ENCODE results near the gene HIVEP3.

HIVEP3 gene

DNA sequence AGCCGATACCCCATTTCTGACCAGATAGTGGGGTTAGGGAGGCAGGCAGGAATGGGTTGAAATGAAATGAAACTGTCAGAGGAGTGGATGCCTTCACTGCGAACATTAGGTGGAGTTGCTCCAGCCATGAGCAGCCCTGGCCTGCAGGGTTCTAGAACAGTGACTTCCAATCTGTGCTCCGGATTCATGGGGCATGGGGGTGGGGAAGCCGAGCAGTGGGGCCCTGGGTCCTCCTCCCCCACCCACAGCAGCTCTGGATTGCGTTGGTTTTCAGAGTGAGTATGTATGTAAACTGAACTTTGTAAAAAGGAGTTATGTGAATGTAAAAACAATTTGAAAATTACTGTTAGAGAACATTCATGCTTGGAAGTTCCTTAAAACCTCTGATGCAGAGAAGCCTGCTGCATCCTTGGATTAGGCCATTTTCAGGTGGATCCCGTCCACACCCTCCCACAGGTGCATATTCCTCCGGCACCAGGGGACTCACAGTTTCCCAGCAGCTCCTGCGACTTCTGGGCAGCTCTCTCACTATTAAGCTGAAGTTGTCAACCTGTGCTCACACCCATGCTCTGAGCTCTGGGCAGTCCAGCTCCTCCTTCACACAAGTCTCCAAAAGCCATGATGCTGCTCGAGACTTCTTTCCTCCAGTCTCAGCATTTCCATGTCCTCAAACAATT, 379.8 kb downstream of the HIVEP3 start:
- no peak for DNase-seq

DNA sequence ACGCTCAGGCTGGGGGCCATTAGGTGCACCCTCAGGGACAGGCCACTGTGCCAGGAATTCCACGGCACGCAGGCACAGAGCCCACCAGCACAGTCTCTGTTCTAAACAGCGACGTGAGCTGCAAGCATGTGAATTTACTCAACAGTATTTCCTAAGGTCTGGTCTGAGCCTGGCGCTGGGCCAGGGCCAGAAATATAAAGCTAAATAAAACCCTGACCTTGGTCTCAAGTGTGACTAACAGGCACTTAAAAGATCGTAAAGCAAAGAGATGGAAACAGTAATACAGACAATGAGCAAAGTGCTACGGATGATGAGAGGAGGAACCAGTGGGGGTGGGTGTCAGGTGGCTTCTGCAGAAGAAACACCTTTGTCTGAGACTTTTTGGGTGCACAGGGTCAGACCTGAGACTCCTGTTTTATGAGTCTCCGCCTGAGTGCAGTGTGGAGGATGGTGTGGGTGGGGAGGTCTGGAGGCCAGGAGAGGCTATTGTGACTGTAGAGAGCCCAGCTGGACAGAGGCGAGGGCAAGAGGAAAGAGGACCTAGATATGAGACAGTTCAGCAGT, 380.9 kb downstream of the HIVEP3 start:
- DNase-seq, result no peak

DNA sequence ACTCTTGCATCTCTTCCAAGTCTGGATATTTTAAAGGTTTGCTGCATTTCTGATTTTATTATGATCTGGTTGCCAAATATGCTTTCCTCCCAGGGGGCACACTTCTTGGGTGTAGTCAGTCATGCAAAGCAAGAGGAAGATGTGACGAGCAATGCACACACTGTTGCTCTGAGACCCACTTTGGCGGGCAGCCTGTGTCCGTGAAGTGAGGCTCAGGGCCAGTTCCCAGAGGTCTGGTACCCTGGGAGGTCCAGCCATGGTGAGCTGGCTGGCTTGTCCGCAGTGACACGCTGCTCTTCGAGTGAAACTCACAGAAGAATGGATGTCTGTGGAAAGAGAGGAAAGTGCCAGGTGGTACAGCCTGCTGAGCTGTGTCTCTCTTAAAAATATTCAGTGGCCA, 381.5 kb downstream of the HIVEP3 start:
- DNase-seq, result no peak

DNA sequence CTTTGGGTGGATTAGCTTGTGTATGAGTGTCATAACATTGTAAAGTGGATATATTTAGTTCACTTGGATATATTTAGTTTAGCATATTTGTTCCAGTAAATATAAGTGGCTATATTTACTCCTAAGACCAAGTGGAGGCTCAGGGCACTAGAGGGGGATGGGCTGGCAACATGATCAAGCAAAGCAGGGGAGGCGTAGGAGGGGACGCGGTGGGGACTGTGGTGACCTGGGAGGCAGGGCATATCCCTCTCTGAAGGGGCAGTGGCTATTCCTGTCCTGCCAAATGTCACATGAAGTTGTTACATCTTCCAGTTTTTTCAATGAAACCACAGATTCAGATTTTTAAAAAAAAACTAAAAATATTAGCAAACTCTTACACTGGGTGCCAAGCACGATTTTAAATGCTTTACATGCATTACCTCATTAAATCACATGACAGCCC, 382.3 kb downstream of the HIVEP3 start:
- no peak for DNase-seq

DNA sequence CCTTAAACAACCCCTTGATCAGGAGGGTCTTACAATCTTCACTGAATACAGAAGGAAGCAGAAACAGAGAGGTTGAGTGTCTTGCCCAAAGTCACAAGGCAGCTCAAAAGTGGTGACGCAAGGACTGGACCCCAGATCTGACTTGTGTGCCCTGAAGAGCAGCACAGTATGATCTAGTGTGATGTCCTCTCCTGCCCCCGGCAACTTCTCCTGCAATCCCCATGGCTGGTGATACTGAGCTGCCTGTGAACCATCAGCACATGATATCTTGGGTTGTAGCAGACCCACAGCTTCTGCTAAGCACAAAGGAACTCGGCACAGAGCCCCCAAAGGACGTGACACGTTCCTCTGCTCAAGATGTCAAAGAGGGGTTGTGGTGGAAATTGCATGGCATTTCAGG, 383.0 kb downstream of the HIVEP3 start:
- DNase-seq, result no peak

DNA sequence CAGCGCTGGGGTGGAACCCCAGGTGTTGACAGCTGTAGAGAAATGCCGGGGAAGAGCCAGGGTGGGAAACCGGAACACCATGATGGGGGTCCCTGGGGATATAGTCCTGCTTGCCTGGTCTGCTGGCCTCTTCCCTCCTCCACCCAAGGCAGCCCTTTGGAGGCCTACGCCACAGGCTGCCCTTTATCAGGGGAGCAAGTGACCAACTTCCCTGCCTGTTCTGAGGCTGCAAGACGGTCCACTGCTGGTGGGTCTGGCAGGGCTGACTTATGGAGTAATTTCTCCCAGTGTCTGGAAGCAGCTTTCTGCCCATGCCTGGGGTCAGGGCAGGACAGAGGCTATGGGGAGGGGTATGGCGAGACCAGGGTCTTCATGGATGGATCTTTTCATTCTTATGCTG, 383.4 kb downstream of the HIVEP3 start:
- DNase-seq, result no peak

DNA sequence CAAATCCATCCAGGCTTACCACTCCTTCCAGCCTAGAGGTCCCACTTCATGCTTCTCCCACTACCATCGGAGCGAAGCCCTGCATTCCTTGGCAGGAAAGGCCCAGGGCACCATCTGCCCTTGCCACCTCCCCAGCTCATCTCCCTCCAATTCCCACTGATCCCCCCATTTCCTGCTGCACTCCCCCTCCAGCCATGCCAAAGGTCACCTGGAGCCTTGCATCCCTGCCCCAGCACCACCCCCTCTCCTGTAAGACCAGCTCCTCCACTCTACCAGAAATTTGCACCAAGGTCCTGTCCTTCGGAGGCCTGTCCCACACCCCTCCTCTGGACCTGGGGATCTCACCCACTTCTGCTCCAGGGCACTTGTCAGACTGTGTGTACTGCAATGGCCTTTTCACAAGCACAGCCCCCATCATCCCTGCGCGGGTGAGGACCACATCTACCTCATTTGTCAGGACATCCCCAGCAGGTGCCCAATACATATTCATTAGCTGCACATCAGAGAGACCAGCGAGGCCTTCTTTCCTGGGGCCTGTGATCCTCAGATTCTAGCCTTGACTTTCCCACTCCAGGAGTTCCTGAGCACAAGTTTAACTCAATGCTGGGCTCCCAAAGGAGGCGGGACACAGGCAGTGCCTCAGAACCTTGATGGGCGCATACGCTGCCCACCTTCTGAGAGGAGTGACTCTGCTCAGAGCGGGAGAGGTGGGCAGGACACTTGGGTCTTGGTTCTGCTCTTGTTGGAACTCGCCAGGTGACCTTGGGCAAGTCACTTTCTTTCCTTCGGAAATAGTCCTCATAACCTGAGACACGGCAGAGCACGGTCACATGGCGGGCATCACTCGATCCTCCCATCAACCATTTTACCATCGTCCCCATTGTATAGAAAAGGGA, 384.3 kb downstream of the HIVEP3 start:
- DNase-seq, result no peak

DNA sequence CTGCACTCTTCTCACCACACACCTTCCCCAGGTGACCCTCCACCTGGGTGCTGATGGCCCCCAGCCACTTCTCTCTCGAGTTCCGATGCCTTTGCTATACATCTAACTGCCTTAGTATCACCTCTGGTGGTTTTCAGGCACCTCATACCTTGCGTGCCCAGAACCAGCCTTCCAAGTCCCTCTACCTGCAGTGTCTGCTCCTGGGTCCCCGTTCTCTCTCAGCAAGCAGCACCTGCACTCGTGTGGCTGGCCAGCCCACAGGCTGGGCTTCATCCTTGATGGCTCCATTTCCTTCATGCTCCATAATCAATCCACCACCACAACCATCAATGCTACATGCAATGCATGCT, 385.0 kb downstream of the HIVEP3 start:
- DNase-seq, result no peak

DNA sequence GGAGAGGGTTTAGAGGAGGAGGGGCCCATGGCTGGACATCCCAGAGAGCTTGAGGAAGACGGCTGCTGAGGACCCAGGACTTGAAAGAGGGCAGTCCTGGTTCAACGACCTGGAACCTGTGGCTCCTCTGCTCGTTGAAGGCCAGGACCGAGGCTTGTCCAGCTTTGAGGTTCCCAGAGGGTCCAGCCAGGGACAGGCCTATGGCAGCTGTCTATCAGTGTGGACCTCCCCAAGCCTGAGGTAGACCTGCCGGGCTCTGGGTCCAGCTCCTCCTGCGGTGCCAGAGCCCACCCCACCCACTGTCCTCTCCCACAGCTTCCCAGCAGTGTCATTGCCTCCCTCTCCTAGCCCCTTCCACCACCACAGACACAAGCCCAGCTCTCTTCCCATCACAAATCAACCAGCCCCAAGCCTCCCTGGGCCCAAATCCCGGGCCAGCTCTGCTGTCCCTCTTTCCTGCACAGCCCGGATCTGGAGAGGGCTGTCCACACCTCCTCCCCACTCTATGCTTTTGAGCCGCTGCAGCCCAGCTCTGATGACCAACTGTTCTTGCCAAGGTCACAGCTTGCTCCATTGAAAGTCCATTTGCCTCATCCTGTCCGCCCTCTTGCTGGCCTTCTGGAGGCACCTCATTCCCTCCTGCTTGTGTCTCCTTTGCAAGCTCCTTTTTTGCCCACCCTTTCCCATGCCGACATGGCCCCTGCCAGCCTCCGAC, 385.5 kb downstream of the HIVEP3 start:
- DNase-seq, result no peak

DNA sequence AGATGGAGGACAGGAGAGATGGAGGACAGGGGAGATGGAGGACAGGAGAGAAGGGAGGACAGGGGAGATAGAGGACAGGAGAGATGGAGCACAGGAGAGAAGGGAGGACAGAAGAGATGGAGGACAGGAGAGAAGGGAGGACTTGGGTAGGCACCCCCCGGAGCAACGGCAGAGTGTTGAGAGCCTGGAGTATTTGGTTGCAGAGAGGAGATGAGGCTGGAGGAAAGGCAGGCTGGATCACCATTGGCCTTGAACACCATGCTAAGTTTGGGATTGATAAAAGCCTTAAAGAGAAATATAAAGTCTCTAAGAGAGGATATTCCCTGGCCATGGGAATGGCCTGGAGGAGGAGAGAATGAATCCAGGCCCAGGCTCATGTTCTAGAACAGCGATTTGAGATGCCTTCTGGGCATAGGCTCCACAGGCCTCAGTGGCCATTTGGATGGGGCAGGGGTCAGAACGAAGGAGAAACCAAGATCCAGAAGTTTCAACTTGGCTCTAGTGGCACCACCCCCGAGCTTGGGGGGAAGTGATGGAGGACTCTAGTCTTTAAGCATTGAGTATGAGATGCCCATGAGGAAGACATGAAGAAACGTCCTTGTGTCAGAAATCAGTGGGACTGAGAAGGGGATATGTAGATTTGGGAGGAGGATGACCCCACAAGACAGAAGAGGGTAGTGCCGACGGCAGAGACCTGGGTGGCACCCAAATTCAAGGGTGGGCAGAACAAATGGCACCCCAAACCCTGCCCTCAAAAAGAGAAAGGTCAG, 386.3 kb downstream of the HIVEP3 start:
- DNase-seq, result no peak

DNA sequence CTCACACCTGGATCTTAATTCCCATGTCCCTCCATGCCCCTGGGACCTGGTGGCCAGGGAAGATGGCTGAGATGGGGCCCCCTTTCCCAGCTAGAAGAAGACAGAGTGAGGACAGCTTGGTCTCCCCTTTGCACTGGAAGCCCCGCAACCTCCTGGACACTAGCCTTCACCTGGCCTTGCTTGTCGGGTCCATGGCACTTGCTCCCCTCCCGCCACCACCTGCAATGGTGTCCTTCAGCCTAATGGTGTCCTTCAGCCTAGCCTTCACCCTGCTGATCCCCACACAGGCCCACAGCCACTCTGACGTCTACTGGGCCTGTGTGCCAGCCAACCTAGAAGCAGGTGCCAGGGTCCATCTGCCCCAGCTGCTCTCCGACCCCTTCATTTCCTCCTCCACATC, 388.3 kb downstream of the HIVEP3 start:
- no peak for DNase-seq

DNA sequence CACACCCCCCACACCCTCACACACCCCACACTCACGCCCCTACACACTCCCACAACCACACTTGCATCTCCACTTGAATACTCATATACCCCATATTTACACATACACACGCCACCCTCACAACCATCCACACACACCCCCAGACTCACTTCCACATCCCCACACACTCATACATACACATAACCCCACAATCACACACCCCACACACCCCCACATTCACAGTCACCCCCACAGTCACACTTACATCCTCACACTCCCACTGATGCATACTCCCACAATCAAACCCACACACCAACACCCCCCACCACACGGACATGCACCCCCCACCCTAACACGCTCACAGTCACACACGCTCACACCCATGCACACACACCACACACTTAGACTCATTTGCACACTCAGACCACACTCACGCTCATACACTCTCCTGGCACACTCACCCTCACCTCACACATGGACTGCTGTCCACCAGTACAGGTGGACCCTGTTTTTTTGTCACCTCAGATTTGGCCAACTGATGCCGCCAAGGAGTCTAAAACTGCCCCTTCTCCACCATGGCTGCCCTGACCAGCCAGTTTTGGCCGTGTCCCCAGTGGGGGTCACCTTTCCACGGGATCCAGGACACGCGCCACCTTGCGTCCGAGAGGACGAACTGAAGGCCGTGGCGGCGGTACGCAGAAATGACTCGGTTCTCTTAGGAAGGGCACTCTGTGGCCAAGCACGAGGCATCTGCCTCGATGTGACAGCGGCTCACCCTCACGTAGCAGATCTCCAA, 388.9 kb downstream of the HIVEP3 start:
- no peak for DNase-seq

DNA sequence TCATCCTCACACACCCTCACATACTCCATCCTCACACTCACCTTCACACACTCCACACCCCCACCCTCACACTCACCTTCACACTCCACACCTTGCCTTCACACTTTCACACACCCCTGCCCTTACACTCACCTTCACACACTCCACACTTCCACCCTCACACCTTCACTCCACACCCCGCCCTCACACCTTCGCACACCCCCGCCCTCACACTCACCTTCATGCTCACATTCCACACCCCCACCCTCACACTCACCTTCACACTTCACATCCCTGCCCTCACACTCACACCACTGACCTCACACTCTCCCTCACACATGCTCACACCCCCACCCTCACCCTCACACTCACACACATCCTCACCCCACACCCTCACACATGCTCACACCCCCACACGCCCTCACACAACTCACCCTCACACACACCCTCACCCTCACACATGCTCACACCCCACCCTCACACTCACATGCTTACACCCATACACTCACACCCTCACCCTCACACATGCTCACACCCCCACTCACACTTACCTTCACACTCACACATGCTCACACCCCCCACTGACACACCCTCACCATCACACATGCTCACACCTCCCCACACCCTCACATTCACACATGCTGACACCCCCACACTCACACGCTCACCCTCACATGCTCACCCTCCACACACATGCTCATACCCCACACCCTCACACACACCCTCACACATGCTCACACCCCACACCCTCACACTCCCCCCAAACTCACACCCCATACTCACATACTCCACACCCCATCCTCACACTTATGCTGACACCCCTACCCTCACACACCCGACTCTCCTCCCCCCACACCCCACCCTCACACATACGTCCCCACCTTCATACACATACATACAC, 389.8 kb downstream of the HIVEP3 start:
- no peak for DNase-seq

DNA sequence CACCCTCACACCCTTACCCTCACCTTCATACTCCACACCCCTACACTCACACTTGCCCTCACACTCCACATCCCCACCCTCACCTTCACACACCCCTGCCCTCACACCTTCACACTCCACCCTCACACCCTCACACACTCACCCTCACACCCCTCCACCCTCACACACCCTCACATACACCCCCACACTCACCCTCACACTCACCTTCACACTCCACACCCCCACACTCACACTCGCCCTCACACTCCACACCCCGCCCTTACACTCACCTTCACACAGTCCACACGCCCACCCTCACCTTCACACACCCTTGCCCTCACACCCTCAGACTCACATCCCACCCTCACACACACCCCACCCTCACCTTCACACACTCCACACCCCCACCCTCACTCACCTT, 390.6 kb downstream of the HIVEP3 start:
- no peak for DNase-seq

DNA sequence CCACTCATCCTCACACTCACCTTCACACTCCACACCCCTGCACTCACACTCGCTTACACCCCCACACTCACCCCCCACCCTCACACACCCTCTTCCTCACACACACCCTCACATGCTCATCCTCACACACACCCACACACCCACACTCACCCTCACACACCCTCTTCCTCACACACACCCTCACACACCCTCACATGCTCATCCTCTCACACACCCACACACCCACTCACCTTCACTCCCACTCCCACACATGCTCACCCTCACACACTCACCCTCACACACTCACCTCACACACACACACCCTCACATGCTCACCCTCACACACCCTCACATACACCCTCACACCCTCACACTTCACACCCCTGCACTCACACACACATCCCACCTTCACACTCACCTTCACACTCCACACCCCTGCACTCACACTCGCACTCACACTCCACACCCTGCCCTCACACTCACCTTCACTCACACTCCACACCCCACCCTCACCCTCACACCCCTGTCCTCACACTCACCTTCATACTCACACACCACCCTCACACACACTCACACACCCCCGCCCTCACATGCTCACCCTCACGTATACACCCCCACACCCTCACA, 391.7 kb downstream of the HIVEP3 start:
- no peak for DNase-seq

DNA sequence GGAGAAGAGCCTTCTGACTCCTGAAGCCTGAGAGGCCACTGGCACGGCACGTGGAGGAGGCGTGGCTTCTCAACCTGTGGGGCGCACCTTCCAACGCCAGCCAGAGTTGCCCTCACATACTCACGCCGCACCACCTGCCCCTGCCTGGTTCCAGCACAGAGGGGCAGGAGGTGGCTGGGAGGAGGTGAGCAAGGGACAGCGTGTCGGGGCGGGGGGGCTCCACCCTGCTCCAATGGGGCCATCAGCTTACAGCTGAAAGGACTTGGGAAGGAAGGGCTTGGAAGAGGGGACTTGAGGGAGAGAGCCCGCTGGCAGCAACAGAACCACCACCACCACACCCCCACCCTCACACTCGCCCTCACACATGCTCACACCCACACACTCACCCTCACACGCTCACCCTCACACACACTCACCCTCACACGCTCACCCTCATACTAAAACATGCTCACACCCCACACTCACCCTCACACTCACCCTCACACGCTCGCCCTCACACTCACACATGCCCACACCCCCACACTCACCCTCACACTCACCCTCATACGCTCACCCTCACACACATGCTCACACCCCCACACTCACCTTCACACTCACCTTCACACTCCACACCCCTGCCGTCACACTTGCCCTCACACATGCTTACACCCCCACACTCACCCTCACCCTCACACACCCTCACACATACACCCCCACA, 392.7 kb downstream of the HIVEP3 start:
- no peak for DNase-seq

DNA sequence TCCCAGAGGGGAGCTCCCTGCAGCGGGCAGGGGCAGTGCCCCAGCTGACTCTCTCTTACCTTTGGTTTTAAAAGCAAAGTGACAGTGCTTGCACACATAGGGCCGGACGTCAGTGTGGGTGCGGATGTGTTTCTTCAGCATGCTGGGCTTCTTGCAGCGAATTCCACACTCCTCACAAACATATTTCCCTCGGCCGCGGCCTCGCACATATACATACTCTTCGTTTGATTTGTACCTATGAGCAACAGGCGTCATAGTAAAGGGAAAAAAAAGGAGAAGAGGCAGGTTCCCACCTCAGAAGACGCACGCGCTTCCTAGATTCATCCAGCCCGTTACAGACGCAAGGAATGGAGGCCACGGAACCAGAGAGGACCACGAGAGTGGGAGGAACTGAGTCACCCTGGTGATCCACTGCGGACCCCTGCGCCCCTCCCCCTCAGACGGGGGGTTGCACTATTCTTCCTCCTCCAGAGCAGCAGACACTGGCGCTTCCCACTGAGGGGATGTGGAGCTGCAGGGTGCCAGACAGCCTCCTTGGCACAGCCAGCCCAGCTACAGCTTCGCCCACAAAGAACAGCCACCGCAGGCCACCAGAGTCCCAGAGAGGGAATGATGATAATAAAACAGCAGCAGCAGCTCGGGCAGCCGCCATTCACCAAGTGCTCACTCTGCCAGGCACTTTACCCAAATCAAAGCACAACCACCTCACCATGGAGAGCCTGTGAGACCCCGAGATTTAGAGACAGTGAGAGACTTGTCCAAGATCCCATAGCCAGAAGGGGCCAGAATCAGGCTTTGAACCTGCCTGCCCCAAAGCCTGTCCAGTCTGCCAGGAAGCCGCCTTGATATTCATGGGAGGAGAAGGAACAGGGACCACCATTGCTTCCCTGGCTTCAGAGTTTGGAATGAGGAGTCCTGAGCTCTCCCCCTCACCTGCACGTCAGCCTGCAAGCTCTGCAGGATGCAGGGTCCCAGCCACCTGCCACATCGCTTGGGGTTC, 393.7 kb downstream of the HIVEP3 start:
- DNase-seq, result no peak

DNA sequence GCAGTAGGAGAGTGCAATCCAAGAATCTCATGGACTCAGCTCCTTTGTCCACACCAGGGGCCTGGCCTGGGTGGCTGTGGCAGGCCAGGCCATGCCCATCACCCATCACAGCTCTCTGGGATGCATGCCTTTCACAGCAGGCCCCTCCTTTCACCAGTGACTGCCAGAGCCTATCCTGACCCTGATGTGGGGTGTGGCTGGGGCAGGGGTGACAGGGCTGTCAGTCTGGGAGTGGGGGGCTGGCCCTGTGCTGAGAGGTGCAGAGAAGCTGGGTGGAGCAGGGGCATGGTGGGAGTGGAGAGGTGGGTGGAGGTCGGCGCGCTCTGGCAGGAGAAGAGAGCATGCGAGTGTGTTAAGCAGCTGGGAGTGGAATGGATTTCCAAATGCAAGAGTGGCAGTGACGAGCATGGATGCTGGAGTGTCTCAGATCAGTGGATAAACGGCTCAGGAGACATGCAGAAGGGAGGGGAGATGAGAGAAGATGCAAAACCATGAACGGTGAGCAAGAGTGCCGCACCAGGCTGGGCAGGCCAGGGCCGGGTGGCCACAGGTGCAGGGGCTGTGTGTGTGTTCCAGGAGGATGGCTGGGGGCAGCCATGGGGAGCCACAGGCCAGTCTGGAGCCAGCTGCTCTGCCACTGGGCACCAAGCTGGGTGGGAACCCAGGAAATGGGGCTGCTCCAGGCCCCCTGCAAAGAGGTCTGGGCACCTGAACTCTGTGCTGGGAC, 394.6 kb downstream of the HIVEP3 start:
- DNase-seq, result no peak

Measured in RPMI8226 (cell line).